Measurements from ENCODE around the gene PANK2. TPM values are rescaled to one million over a fixed set of nuclear protein-coding genes. Genes with fewer than 3 reads are reported as not detected.

The PANK2 gene
- total RNA-seq, 1 experiment from 2014 or later: 62.7 TPM

DNA sequence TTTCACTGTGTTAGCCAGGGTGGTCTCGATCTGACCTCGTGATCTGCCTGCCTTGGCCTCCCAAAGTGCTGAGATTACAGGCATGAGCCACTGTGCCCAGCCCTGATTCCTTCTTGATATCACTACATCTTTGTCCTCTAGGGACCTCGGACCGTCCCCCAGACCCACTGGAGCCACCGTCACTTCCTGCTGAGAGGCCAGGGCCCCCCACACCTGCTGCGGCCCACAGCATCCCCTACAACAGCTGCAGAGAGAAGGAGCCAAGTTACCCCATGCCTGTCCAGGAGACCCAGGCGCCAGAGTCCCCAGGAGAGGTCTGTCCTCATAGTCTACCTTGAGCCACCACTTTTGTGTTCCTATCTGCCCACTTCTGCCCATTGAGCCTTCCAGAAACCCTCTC, 28.0 kb upstream of the PANK2 start (continued):
- TF ChIP-seq, protein P1, sequence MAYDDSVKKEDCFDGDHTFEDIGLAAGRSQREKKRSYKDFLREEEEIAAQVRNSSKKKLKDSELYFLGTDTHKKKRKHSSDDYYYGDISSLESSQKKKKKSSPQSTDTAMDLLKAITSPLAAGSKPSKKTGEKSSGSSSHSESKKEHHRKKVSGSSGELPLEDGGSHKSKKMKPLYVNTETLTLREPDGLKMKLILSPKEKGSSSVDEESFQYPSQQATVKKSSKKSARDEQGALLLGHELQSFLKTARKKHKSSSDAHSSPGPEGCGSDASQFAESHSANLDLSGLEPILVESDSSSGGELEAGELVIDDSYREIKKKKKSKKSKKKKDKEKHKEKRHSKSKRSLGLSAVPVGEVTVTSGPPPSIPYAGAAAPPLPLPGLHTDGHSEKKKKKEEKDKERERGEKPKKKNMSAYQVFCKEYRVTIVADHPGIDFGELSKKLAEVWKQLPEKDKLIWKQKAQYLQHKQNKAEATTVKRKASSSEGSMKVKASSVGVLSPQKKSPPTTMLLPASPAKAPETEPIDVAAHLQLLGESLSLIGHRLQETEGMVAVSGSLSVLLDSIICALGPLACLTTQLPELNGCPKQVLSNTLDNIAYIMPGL (CRISPR knock-in tag; IDR thresholded peaks at IDR 0.05): no peak
- TF ChIP-seq NR1H2 (CRISPR knock-in tag; IDR thresholded peaks at IDR 0.05) (no peak), TEAD4 (CRISPR knock-in tag; IDR thresholded peaks at IDR 0.05) (no peak)

DNA sequence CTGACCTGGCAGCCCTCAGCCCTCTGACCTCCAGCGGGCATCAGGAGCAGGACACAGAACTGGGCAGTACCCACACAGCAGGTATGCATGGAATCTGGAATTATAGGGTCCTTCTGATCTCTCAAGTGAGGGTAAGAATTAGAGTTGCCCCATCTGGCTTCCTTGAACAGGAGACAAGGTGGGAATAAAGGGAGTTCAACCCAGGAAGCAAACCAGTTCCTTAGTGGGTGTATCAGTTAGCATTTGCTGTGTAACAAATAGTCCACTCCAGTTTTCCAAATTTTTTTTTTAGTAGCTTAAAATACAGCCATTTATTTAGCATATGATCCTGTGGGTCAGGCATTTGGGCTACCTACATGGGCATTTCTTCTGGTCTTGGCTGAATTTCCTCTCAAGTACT, 26.9 kb upstream of the PANK2 start:
- ChIA-PET POLR2A (no interaction called here), CTCF (no interaction called here)
- DNase-seq (ENCODE audit: low spot score): no peak
- Mint-ChIP-seq H3K27me3 (ENCODE audit: low read depth) (no peaks in the 10 kb centered on the region), H3K4me1 (no peaks in the 10 kb centered on the region), H3K9me3 (peaks cover 5% of the 10 kb centered on the region), H3K36me3 (peaks cover 47% of the 10 kb centered on the region), H3K27ac (no peak overlapping the region), H3K4me3 (no peak overlapping the region)
- TF ChIP-seq ZBTB21 (CRISPR knock-in tag; IDR thresholded peaks at IDR 0.05; ENCODE audit: borderline replicate concordance) (no peak), NR1H2 (CRISPR knock-in tag; IDR thresholded peaks at IDR 0.05) (no peak), TCF7 (CRISPR knock-in tag; IDR thresholded peaks at IDR 0.05; ENCODE audit: low read depth) (no peak), EMX1 (CRISPR knock-in tag; IDR thresholded peaks at IDR 0.05) (no peak), NR3C1 (CRISPR knock-in tag; conservative IDR thresholded peaks at IDR 0.05; ENCODE audit: low read depth) (no peak), FOXJ3 (CRISPR knock-in tag; IDR thresholded peaks at IDR 0.05; ENCODE audit: borderline replicate concordance) (no peak), SP1 (CRISPR knock-in tag; conservative IDR thresholded peaks at IDR 0.05) (no peak), MYBL2 (CRISPR knock-in tag; IDR thresholded peaks at IDR 0.05) (no peak), ZSCAN18 (CRISPR knock-in tag; IDR thresholded peaks at IDR 0.05) (no peak), NFYB (CRISPR knock-in tag; conservative IDR thresholded peaks at IDR 0.05; ENCODE audit: low read depth) (no peak), HMGA2 (CRISPR knock-in tag; IDR thresholded peaks at IDR 0.05) (no peak), ZNF219 (CRISPR knock-in tag; IDR thresholded peaks at IDR 0.05; ENCODE audit: borderline replicate concordance) (no peak)
- TF ChIP-seq, protein P2, sequence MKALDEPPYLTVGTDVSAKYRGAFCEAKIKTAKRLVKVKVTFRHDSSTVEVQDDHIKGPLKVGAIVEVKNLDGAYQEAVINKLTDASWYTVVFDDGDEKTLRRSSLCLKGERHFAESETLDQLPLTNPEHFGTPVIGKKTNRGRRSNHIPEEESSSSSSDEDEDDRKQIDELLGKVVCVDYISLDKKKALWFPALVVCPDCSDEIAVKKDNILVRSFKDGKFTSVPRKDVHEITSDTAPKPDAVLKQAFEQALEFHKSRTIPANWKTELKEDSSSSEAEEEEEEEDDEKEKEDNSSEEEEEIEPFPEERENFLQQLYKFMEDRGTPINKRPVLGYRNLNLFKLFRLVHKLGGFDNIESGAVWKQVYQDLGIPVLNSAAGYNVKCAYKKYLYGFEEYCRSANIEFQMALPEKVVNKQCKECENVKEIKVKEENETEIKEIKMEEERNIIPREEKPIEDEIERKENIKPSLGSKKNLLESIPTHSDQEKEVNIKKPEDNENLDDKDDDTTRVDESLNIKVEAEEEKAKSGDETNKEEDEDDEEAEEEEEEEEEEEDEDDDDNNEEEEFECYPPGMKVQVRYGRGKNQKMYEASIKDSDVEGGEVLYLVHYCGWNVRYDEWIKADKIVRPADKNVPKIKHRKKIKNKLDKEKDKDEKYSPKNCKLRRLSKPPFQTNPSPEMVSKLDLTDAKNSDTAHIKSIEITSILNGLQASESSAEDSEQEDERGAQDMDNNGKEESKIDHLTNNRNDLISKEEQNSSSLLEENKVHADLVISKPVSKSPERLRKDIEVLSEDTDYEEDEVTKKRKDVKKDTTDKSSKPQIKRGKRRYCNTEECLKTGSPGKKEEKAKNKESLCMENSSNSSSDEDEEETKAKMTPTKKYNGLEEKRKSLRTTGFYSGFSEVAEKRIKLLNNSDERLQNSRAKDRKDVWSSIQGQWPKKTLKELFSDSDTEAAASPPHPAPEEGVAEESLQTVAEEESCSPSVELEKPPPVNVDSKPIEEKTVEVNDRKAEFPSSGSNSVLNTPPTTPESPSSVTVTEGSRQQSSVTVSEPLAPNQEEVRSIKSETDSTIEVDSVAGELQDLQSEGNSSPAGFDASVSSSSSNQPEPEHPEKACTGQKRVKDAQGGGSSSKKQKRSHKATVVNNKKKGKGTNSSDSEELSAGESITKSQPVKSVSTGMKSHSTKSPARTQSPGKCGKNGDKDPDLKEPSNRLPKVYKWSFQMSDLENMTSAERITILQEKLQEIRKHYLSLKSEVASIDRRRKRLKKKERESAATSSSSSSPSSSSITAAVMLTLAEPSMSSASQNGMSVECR (CRISPR knock-in tag; IDR thresholded peaks at IDR 0.05; ENCODE audit: borderline replicate concordance): no peak
- no peak for ATAC-seq

DNA sequence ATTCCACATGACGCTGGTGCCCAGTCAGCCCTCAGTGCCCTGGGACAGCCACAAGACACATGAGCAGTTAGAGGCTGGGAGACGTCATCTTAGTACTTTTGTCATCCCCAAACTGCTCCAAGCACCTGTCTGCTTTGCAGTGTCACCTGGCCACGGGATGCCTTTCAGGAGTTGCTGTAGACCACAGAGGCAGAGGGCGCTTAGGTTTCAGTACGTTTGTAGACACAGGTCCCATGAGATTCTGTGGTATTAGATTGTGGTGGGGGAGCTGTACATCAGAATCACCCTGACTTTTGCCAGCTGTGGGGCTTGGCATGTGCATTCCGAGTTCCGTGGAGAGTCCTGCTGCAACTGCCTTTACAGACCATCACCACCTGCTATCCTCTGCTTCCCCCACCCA, 25.9 kb upstream of the PANK2 start:
- DNase-seq (ENCODE audit: low spot score) (no peak), ATAC-seq (no peak)
- CTCF ChIA-PET: no interaction called here
- no peak overlapping the region for H3K27ac Mint-ChIP-seq
- POLR2A ChIA-PET: no interaction called here
- no peak overlapping the region for H3K4me3 Mint-ChIP-seq
- no peaks in the 10 kb centered on the region for H3K27me3 Mint-ChIP-seq (ENCODE audit: low read depth)
- no peaks in the 10 kb centered on the region for H3K4me1 Mint-ChIP-seq
- TF ChIP-seq GRHL2 (CRISPR knock-in tag; IDR thresholded peaks at IDR 0.05; ENCODE audit: insufficient replicate concordance, severe bottlenecking): no peak
- TF ChIP-seq NR2C2 (CRISPR knock-in tag; IDR thresholded peaks at IDR 0.05): no peak
- TF ChIP-seq RELA (CRISPR knock-in tag; IDR thresholded peaks at IDR 0.05; ENCODE audit: borderline replicate concordance): no peak
- TF ChIP-seq CREB1 (CRISPR knock-in tag; IDR thresholded peaks at IDR 0.05): no peak
- TF ChIP-seq JUN (CRISPR knock-in tag; IDR thresholded peaks at IDR 0.05): no peak
- no peak for TF ChIP-seq FOXK1 (CRISPR knock-in tag; IDR thresholded peaks at IDR 0.05)
- H3K9me3 Mint-ChIP-seq: peaks cover 5% of the 10 kb centered on the region
- peaks cover 41% of the 10 kb centered on the region for H3K36me3 Mint-ChIP-seq
